ENCODE results near the gene PDGFD. TPM values are rescaled to one million over a fixed set of nuclear protein-coding genes. Genes with fewer than 3 reads are reported as not detected.

The PDGFD gene
- total RNA-seq, 1 donor: 8.3 TPM

DNA sequence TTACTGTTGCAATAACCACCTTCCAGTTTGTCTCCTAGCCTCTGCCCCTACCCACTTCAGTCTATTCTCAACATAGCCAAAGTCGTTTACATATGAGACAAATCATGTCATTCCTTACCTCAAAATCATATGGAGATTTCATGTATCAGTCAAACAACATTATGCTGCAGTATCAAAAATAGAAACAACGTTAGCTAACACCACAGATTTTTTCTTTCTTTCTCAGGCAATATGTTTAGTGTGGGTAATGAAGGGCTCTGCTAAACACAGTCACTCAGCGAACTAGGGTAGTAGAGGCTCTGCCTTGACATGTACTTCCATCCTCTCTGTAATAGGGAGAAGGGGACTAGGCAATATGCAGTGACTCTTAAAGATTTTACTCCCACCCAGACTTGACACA is 268.8 kb downstream of the PDGFD start:
- no peak for DNase-seq (ENCODE audit: low read depth in 2 of 3, low spot score in 2 of 3)

DNA sequence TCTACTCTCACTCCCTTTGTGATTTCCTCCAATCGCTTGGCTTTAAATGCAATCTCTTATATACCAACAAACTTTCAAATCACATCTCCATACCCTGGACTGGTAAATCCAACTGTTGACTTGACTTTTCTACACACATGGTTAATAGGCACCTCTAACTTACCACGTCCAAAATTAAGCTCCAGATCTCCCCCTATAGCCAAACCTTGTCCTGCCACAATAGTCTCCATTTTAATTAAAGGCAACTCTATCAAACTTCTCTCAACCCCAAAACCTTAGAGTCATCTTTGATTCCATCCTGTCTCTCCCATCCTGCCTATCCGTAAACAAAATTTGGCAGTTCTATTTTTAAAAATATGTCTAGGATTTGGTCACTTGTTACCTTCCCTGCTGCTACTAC is 269.3 kb downstream of the PDGFD start:
- DNase-seq (ENCODE audit: low read depth in 2 of 3, low spot score in 2 of 3): no peak

- no peak for DNase-seq (ENCODE audit: low read depth in 2 of 3, low spot score in 2 of 3)
Observed at GRCh38 chr11:103894034-103894433, 269.9 kb downstream of the PDGFD start.

GRCh38 chr11:103893371-103893770 is 270.6 kb downstream of the PDGFD start:
- DNase-seq (ENCODE audit: low read depth in 2 of 3, low spot score in 2 of 3): no peak

- no peak for DNase-seq (ENCODE audit: low read depth in 2 of 3, low spot score in 2 of 3)
Observed at GRCh38 chr11:103892603-103893002, 271.3 kb downstream of the PDGFD start.

- DNase-seq (ENCODE audit: low read depth in 2 of 3, low spot score in 2 of 3): no peak
Observed at GRCh38 chr11:103890654-103891053, 273.3 kb downstream of the PDGFD start.

- no peak for DNase-seq (ENCODE audit: low read depth in 2 of 3, low spot score in 2 of 3)
Observed at GRCh38 chr11:103889679-103890078, 274.3 kb downstream of the PDGFD start.

DNA sequence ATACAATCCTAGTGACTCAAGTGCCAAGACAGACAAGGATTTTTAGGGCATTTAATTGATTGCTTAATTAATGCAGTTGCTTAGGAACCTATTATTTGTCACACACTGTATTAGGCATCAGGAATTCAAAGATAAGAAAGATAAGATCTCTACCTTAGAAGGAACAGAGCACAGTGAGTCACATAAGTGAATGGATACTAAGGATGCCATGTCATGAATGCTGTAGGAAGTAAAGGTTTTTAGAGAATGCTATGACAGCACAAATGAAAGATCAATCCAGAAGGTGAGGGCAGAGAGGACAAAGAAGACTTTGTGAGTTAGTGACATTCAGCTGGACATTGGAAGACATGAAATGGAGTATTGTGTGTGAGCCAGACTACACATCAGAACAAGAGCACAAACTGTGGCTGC is 275.4 kb downstream of the PDGFD start:
- no peak for DNase-seq (ENCODE audit: low read depth in 2 of 3, low spot score in 2 of 3)

GRCh38 chr11:103887001-103887658 is 276.8 kb downstream of the PDGFD start:
- DNase-seq (ENCODE audit: low read depth in 2 of 3, low spot score in 2 of 3): no peak

- DNase-seq (ENCODE audit: low read depth in 2 of 3, low spot score in 2 of 3): no peak
Observed at GRCh38 chr11:103883856-103884255, 280.1 kb downstream of the PDGFD start.

DNA sequence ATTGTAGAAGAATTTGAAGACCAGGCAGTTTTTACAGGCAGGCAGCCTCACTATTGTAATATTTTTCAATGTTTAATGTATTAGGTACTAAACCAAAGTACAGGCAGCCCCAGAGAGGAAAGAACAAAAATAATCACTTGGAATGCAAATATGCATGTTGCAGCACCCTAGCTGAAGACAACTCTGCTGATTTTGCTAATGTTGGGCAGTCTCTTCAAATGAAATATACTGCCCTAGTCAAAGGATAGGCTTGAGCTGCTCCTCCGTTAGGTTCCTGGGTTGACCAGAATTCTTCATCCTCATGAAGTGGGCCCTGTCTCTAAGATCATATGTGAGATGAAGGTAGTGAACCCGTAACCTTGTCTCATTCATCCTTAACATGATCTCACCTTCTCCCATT is 280.7 kb downstream of the PDGFD start:
- DNase-seq (ENCODE audit: low read depth in 2 of 3, low spot score in 2 of 3): no peak

GRCh38 chr11:103881584-103881983 is 282.4 kb downstream of the PDGFD start:
- no peak for DNase-seq (ENCODE audit: low read depth in 2 of 3, low spot score in 2 of 3)

DNA sequence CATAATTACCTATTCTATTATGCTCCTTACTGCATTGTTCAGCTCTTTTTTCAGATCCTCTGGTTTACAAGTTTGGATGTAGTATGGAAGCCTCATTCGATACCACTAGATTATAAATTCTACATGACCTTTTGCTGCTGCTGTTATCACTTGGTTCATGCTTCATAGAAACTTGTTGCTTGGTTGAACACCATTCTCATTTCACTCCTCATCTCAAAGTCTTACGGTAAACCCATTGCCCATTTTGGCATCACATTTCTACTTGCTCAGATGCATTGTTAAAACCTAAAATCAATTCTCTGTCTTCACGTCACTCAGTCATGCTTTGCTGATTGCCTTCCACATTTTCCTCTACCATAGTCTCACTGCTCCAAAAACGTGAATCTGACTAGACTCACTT is 283.0 kb downstream of the PDGFD start:
- DNase-seq (ENCODE audit: low read depth in 2 of 3, low spot score in 2 of 3): no peak

DNA sequence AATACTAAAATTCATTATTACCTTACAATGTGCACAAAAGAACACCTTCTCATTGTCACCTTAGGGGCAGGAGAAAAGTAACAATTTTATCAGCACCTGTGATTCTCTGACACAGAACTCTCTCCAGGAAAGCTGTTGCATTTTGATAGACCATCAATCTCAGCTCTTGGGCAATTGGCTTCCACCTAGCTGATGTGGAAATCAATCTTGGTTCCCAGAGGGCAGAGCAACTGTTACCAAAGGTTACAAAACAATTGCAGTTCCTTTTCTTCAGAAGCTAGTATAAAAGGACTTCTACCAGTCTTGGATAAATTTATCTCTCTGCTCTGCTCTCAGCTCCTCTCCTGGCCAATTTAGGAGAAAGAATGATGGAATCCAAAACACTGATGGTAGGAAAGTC is 285.3 kb downstream of the PDGFD start:
- DNase-seq (ENCODE audit: low read depth in 2 of 3, low spot score in 2 of 3): no peak

GRCh38 chr11:103877221-103877620 is 286.7 kb downstream of the PDGFD start:
- no peak for DNase-seq (ENCODE audit: low read depth in 2 of 3, low spot score in 2 of 3)

- DNase-seq (ENCODE audit: low read depth in 2 of 3, low spot score in 2 of 3): peak in 1 of 3 donors; percentile 7
Observed at GRCh38 chr11:103875855-103876510, 288.0 kb downstream of the PDGFD start.

DNA sequence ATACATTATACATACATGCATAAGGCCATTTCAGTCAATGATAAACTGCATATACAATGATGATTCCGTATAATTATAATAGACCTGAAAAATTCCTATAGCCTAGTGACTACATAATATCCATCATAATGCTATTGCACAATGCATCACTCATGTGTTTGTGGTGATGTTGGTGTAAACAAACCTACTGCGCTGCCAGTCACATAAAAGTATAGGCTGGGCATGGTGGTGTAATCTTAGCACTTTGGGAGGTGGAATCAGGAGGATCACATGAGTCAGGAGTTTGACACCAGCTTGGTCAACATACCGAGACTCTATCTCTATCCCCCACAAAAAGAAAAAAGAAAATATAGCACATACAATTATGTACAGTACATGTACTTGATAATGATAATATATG is 291.2 kb downstream of the PDGFD start:
- no peak for DNase-seq (ENCODE audit: low read depth in 2 of 3, low spot score in 2 of 3)

- no peak for DNase-seq (ENCODE audit: low read depth in 2 of 3, low spot score in 2 of 3)
Observed at GRCh38 chr11:103871923-103872551, 291.9 kb downstream of the PDGFD start.

GRCh38 chr11:103870821-103871309 is 293.1 kb downstream of the PDGFD start:
- DNase-seq (ENCODE audit: low read depth in 2 of 3, low spot score in 2 of 3): no peak

- no peak for DNase-seq (ENCODE audit: low read depth in 2 of 3, low spot score in 2 of 3)
Observed at GRCh38 chr11:103867481-103867880, 296.5 kb downstream of the PDGFD start.

DNA sequence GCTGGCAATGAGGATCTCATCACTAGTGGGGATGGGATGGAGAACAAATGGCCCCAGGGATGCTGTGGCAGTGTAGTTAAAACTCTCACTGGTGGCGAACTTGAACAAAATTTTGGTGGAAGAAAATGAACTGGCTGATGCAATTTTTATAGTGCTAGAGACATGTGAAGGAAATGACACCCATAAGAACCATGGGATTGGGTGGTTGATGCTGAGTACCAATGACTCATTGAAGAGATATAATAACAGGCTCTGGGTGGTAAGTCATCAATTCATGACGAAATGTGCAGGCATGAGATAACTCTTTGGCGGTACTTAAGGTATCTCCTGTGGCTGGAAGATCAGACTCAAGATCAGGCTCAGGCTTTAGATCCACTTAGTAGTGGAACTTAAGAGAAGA is 300.4 kb downstream of the PDGFD start:
- no peak for DNase-seq (ENCODE audit: low read depth in 2 of 3, low spot score in 2 of 3)

GRCh38 chr11:103862802-103863174 is 301.2 kb downstream of the PDGFD start:
- no peak for DNase-seq (ENCODE audit: low read depth in 2 of 3, low spot score in 2 of 3)
